T-helper 2 cell treated with Interferon-gamma antibody and Interleukin-4, amounts not matched to agents 5 μg/mL and 100 μg/mL, for 36 hours (primary cell): ENCODE measurements around the gene METTL3.

Source experiments
- DNase-seq: peaks from one replicate; pipeline ENCODE4 v3.0.0; 2021; ENCODE audit warnings: low spot score
- H3K27ac Mint-ChIP-seq: one replicate; pipeline ENCODE4 v1.8.0; 2021; ENCODE audit warnings: mild to moderate bottlenecking, mixed read lengths
- H3K27me3 Mint-ChIP-seq: one replicate; pipeline ENCODE4 v1.8.0; 2021; ENCODE audit warnings: low read depth, mixed read lengths
- H3K36me3 Mint-ChIP-seq: one replicate; pipeline ENCODE4 v1.8.0; 2021; ENCODE audit warnings: low read depth, mixed read lengths
- H3K4me1 Mint-ChIP-seq: one replicate; pipeline ENCODE4 v1.8.0; 2021; ENCODE audit warnings: low read depth, mixed read lengths
- H3K4me3 Mint-ChIP-seq: one replicate; pipeline ENCODE4 v1.8.0; 2022; ENCODE audit warnings: mild to moderate bottlenecking, moderate library complexity, mixed read lengths
- H3K9me3 Mint-ChIP-seq: one replicate; pipeline ENCODE4 v1.8.0; 2021; ENCODE audit warnings: mixed read lengths

METTL3 gene

DNA sequence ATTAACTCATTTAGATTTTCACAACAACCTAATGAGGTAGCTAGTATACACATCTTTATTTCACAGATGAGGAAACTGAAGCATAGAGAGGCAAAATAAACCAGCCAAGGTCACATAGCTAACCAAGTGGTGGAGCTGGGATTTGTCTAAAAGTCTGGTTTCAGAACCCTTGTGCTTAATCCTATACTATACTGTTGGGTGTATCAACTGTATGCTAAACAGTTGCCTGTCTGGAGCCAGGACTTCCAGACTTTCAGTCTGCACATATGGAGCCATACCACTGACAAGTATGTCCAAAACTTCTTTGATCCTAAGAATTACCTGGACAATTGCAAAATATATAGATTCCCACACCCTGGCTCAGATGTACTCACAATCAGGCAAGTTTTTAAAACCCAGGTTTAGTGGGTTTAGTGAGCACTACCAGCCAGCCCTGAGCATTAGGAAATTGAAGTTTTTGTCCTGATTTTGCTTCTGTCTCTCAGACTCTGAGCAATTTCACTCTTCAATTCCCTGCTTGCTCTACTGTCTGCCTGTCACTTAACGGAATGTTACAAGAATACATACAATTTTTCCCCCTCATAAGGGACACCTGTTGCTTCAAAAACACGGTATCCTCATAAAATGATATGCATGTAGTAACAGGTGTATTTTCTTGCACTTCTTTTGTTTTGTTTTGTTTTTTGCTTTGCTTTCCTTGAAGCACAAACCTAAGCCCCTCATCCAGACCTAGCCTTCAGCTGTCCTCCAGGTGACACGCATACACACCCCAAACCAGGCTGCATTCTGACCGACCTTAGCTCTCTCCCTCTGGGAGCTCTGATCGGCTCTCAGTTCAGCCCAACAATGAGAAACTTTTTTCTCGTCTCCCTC is 24.6 kb upstream of the METTL3 start:
- no peak overlapping the region for H3K4me3 Mint-ChIP-seq
- peaks cover 64% of the 10 kb centered on the region for H3K27me3 Mint-ChIP-seq
- DNase-seq: no peak
- H3K4me1 Mint-ChIP-seq: peaks cover 6% of the 10 kb centered on the region
- no peaks in the 10 kb centered on the region for H3K9me3 Mint-ChIP-seq
- H3K27ac Mint-ChIP-seq: no peak overlapping the region
- no peaks in the 10 kb centered on the region for H3K36me3 Mint-ChIP-seq

DNA sequence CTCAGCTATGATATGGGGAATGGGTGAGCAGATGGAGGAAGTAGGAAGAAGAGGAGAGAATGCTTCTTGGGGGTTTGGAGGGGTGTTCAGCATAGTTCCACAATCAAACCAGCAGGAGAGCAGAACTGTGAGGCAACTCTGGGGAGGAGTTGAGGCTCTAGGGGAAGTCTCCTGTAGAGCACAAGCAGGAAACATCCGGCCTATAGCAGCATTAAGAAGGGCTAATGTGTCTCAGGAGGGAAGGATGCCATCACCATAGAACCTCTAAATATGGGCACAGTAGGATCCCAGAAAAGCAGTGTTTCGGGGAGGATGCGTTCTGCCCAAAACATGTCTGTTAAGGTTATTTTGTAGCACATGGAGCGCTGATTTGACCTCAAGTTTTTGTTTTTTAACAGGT is 23.4 kb upstream of the METTL3 start:
- DNase-seq: no peak
- Mint-ChIP-seq H3K4me1 (peaks cover 6% of the 10 kb centered on the region), H3K36me3 (no peaks in the 10 kb centered on the region), H3K27me3 (peaks cover 64% of the 10 kb centered on the region), H3K27ac (no peak overlapping the region), H3K9me3 (no peaks in the 10 kb centered on the region), H3K4me3 (no peak overlapping the region)

DNA sequence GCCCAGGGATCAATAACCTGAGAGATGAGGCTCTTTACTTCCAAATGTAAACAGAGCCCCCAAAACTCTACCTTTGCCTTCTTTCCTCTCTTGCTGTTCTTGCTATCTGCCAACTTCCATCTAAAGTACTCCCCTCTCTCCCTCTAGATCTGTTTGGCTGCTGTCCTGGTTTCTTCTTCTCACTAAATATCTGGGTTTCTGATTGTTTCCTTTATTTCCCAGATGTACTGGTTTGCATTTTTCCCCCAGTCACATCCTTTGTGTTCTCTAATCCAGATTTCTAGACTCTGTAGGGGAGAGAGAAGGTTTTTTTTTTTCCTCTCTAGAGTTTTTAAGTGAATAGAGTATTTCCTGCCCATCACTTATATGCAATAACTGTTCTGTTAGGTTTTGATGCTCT is 22.2 kb upstream of the METTL3 start:
- no peak overlapping the region for H3K4me3 Mint-ChIP-seq
- H3K4me1 Mint-ChIP-seq: peaks cover 6% of the 10 kb centered on the region
- no peak overlapping the region for H3K27ac Mint-ChIP-seq
- peaks cover 52% of the 10 kb centered on the region for H3K27me3 Mint-ChIP-seq
- DNase-seq: no peak
- no peaks in the 10 kb centered on the region for H3K9me3 Mint-ChIP-seq
- H3K36me3 Mint-ChIP-seq: no peaks in the 10 kb centered on the region

DNA sequence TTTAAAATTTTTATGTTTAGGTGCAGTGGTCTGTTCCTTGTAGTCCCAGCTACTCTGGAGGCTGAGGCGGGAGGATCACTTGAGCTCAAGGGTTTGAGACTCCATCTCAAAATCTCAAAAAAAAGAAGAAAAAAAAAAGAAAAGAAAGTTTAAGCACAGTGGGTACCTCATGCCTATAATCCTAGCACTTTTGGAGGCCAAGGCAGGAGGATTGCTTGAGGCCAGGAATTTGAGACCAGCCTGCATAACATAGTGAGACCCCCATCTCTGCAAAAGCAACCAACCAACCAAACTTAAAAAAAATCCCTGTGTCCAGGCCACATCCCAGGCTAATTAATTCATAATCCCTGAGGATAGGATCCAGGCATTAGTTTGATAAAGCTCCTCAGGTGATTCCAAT is 18.4 kb upstream of the METTL3 start:
- peaks cover 14% of the 10 kb centered on the region for H3K4me1 Mint-ChIP-seq
- H3K4me3 Mint-ChIP-seq: no peak overlapping the region
- no peaks in the 10 kb centered on the region for H3K9me3 Mint-ChIP-seq
- peaks cover 19% of the 10 kb centered on the region for H3K27me3 Mint-ChIP-seq
- H3K36me3 Mint-ChIP-seq: no peaks in the 10 kb centered on the region
- DNase-seq: no peak
- H3K27ac Mint-ChIP-seq: no peak overlapping the region

DNA sequence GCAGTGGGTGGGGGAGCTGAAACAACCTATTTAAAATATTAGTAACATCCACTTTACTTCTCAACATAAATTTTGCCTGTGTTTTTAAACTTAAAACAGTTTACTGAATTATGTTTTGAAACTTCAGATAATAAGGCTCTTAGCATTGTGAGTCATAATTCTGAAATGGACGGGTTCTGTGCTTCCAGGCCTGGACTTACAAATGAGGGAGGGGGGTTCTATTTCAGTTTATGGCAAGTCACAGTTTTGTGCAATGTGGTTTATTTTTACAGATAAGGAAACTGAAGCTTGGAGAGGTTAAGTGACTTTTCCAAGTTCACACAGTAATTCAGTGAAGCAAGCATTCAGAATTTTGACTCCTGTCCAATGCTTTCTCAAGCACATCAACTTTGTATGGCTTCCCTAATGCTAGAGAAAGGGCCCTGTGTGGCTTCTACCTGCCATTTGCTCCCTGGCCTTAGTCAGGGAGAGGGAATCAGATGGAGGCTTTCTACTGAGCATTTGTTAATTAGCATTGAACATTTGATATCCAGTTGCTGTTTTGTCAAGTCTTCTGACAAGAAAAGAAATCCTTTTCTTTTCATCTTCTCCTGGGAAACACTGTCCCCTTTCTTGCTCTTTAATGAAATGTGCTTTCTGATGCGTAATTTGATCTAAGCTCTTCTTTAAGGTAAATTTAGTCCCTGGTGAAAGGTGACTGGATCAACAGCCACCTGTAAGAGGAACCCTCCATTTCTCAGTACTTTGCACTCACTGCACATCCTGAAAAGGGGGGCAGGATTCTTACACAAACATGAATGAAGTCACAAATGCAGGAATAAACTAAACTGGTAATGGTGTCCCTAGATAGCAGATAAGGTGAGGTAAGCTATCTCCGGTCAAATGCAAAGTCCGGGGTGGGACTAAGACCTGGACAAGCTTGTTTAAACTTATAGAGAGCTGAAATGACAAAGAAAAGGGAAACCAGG is 17.5 kb upstream of the METTL3 start:
- Mint-ChIP-seq H3K27ac (no peak overlapping the region), H3K27me3 (peaks cover 13% of the 10 kb centered on the region), H3K36me3 (no peaks in the 10 kb centered on the region), H3K4me3 (no peak overlapping the region), H3K4me1 (peaks cover 14% of the 10 kb centered on the region), H3K9me3 (no peaks in the 10 kb centered on the region)
- DNase-seq: no peak

DNA sequence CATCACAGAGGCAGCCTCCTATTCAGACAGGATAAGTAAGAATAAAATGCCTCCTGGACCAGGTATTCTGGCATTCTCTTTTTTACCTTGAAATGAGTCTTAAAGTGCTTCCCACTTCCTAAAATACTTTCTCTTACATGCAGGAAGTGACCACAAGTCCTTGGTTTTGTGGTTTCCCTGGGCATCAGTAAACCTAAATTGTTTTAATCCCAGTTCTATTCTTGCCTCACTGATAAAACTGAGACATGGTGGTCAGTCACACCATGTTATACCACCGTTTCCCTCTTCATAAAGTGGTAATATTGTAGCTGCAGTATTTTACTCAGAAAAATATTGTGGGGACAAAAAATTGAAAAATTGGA is 16.2 kb upstream of the METTL3 start:
- no peak for DNase-seq
- peaks cover 7% of the 10 kb centered on the region for H3K27me3 Mint-ChIP-seq
- no peak overlapping the region for H3K27ac Mint-ChIP-seq
- peaks cover 14% of the 10 kb centered on the region for H3K4me1 Mint-ChIP-seq
- H3K9me3 Mint-ChIP-seq: no peaks in the 10 kb centered on the region
- peak overlapping the region; percentile 77 for H3K4me3 Mint-ChIP-seq
- H3K36me3 Mint-ChIP-seq: no peaks in the 10 kb centered on the region

DNA sequence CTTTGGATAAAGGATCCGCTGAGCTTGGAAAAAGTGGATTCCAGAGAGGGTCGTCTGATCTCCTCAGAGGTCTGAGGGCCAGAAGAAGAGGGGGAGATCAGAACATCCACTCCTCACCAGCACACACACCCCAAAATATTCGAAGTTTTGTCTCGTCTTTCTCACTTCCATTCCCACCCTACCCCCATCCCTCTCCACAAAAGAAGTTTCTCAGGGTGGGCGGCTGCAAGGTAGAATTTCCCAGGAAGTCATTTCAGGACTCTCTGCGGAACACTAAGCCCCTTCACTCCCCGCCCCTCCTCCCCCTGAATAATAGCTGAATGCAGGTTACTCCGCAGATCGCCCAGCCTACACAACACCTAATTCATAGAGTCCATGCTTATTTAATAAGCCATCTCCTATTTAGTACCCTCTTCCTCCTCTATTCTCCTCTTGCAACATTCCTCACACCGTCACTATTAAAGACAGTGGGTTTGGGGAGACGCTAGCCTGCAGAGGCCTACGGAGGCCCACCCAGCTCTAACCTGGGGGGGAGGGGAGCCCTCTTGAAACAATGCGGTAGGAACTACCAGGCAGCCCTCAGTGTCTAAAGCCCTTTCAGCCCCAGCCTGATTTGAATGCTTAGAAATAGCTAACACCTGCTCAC is 15.7 kb upstream of the METTL3 start:
- DNase-seq: no peak
- Mint-ChIP-seq H3K27me3 (peaks cover 4% of the 10 kb centered on the region), H3K9me3 (no peaks in the 10 kb centered on the region), H3K36me3 (no peaks in the 10 kb centered on the region), H3K4me3 (peak overlapping the region; percentile 77), H3K4me1 (peaks cover 14% of the 10 kb centered on the region), H3K27ac (no peak overlapping the region)

DNA sequence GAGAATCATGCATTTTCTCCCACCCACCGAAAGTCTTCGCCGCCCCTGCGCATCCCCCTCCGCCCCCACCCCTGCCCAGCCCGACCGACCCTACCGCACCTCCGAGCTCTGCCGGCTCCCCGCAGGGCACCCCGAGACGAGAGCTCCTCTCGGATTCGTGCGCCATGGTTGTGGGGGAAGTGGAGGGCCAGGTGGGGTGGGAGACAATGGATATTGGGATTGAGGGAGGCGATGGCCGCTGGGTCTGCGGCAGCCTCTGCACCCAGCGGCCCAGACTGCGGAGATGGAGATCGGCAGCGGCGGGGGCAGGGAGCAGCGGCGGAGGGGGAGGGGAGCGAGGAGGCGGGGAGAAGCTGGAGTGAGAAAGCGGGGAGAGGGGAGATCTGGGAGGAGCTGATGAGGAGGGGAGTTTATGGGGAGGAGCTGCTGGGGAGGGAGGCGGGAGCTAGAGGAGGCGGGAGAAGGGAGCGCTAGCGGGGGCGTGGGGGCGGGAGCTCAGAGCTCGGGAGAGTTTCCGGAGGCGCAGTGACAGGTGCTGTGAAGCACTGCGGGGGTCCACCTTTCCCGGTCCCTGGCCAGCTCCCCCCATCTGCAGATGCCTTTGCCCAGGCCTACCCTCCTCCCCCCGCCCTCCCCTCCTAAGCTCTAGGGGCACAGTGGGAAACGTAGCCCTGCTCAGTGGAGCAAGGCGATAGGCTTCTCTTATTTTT is 15.0 kb upstream of the METTL3 start, which contains the start of gene SALL2:
Gene SALL2, minus strand, starts transcription at position 385 of the 710 bp plus-strand sequence. Its CDS starts 219 bp downstream, at position 166.
- Mint-ChIP-seq H3K4me1 (peaks cover 14% of the 10 kb centered on the region), H3K36me3 (no peaks in the 10 kb centered on the region), H3K4me3 (peak within 1 kb of the TSS; percentile 85), H3K27ac (peak within 1 kb of the TSS; percentile 69), H3K27me3 (peaks cover 3% of the 10 kb centered on the region), H3K9me3 (no peaks in the 10 kb centered on the region)
- peak; percentile 61 for DNase-seq

DNA sequence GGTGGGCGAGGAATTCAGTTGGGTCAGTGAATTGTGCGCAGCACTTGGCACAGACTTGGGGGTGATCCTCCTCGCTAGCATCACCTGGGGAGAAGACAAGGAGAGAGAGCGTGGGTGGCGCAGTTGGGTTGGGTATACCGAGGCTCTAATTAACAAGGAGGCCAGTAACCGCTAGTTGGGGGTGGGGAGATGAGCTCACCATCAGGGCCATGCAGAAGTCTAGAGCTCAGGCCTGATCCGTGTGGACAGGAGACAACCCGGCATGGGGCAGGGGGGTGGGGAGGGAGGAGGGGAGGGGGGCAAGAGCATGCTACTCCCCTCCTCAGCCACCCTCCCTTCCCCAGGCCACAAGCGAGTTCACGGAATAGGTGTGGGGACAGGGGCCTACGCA is 14.4 kb upstream of the METTL3 start:
- peaks cover 3% of the 10 kb centered on the region for H3K27me3 Mint-ChIP-seq
- H3K27ac Mint-ChIP-seq: peak overlapping the region; percentile 69
- DNase-seq: no peak
- peak overlapping the region; percentile 85 for H3K4me3 Mint-ChIP-seq
- H3K9me3 Mint-ChIP-seq: no peaks in the 10 kb centered on the region
- H3K4me1 Mint-ChIP-seq: peaks cover 14% of the 10 kb centered on the region
- no peaks in the 10 kb centered on the region for H3K36me3 Mint-ChIP-seq

DNA sequence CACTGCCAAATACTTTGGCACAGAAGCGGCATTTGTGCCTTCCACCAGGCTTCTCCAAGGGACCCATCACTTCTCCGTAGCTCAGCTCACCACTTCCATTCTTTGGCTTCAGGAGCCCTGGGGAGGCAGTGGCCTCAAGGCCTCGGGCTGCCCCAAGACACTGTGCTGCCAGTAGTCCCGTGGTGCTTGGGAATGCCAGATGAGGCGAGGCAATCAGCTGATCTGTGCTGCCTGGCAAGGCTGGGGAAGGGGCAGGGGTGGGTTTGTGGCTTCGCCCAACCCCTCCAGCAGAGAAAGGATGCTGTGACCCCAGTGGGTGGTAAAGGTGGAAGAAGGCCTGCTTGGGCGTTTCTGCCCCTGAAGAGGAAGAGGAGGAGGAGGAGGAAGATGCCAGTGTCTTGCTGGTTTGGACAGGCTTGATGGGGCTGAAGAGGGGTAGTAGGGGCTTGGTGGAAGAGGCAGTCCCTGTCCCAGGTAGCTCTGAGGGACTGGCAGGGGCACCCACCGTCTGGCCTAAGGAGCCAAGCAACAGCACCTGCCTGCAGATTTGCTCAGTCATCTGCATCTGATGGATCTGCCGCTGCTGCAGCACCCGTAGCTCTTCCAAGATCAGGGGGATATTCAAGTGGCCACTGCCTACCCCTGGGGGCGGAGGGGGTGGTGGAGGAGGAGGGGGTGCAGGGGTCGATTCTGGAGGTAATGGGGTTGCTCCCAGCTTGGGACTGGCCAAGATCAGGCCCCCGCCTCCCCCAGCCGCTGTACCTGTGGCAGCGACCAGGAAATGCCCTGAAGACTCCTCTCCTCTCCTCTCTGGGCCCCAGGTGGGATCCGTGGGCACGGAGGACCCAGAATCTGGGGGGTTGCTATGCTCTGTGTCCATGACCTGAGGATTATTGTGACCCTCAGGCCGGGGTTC is 13.7 kb upstream of the METTL3 start:
- Mint-ChIP-seq H3K36me3 (no peaks in the 10 kb centered on the region), H3K27ac (no peak overlapping the region), H3K4me1 (peaks cover 16% of the 10 kb centered on the region)

DNA sequence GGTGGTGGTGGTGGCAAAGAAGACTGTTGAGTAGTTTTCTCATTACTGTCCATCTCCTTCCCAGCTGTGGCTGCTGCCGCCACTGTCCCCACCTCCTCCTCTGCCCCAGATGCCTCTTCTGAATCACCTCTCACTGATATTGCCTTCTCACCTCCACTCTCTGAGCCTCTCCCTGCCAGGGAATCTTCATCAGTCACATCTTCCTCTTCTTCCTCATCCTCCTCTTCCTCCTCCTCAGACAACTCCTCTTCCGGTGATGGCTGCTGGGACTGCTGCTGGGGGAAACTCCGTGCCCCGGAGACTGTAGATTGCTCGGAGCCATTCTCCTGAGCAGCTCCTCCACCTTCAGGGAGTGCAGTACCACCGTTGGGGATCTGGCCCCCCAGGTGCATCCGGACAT is 12.1 kb upstream of the METTL3 start:
- Mint-ChIP-seq H3K27me3 (peaks cover 4% of the 10 kb centered on the region), H3K36me3 (no peaks in the 10 kb centered on the region), H3K4me3 (no peak overlapping the region), H3K4me1 (peaks cover 16% of the 10 kb centered on the region), H3K9me3 (no peaks in the 10 kb centered on the region), H3K27ac (no peak overlapping the region)
- no peak for DNase-seq

More for the DNA sequence above, 13.7 kb upstream of the METTL3 start:
- Mint-ChIP-seq H3K4me3 (peak overlapping the region; percentile 85), H3K27me3 (peaks cover 2% of the 10 kb centered on the region), H3K9me3 (no peaks in the 10 kb centered on the region)
- no peak for DNase-seq

DNA sequence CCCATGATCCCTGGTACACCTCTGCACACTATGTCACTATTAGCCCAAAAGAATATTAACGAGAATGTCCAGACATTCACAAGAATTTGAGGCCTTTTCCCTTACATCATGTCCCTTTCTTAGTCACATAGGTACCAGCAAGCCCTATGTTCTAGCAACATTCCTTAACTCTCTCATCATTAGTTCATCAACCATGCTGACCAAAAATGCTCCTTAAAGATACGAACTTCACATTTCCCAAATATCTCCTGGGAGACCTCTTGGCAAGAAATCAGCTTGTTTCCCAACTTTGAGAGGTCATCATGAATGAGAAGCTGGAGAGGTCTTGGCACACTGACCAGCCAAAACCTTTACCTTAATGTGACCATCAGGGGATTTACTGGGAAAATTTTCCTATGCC is 10.4 kb upstream of the METTL3 start:
- peaks cover 8% of the 10 kb centered on the region for H3K4me1 Mint-ChIP-seq
- H3K27ac Mint-ChIP-seq: no peak overlapping the region
- no peaks in the 10 kb centered on the region for H3K36me3 Mint-ChIP-seq
- no peaks in the 10 kb centered on the region for H3K9me3 Mint-ChIP-seq
- no peak for DNase-seq
- H3K4me3 Mint-ChIP-seq: no peak overlapping the region
- H3K27me3 Mint-ChIP-seq: peaks cover 5% of the 10 kb centered on the region
